OCI-LY7 (cell line): Measurements from ENCODE around the gene MIOS.

Experiments used
- EZH2phosphoT487 ChIP-seq: fragments of 200-600 bp; sonication (generic); IDR thresholded peaks from 2 replicates; pipeline ENCODE4 v1.6.1; 2018; ENCODE audit warnings: low read depth, borderline replicate concordance, mild to moderate bottlenecking, mixed run types, antibody characterized with exemption, low read length, moderate library complexity, mixed read lengths
- TF ChIP-seq, protein P1 (sequence below): fragments of 200-600 bp; sonication (generic); conservative IDR thresholded peaks from 2 replicates; pipeline ENCODE4 v1.5.1; 2014; ENCODE audit warnings: mild to moderate bottlenecking, antibody characterized with exemption, low read length, moderate library complexity, mixed read lengths

DNA sequence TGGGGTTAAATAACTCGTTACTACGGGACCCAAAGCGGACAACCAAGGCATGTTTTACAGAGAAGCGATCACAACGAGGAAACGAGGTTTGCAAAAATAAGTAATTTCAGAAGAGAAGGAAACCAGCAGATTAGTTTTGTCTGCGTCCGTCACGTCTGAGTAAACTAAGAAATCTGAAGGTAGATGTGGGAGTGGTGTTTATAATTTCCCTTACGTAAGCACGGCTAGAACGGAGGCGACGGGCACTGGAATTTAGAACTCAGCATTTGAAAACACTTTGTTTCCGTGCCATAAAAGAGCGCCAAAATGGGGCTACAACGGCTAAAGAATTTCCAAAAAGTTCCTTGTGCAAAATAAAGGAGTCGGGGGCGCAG lies 73.2 kb downstream of the MIOS start:
- TF ChIP-seq, protein P1, sequence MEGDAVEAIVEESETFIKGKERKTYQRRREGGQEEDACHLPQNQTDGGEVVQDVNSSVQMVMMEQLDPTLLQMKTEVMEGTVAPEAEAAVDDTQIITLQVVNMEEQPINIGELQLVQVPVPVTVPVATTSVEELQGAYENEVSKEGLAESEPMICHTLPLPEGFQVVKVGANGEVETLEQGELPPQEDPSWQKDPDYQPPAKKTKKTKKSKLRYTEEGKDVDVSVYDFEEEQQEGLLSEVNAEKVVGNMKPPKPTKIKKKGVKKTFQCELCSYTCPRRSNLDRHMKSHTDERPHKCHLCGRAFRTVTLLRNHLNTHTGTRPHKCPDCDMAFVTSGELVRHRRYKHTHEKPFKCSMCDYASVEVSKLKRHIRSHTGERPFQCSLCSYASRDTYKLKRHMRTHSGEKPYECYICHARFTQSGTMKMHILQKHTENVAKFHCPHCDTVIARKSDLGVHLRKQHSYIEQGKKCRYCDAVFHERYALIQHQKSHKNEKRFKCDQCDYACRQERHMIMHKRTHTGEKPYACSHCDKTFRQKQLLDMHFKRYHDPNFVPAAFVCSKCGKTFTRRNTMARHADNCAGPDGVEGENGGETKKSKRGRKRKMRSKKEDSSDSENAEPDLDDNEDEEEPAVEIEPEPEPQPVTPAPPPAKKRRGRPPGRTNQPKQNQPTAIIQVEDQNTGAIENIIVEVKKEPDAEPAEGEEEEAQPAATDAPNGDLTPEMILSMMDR = no peak
- TF ChIP-seq EZH2phosphoT487 = no peak
